Activated CD8-positive, alpha-beta T cell treated with anti-CD3 and anti-CD28 coated beads for 36 hours (primary cell): ENCODE data around the gene ETNK2. TPM values are rescaled to one million over a fixed set of nuclear protein-coding genes. Genes with fewer than 3 reads are reported as not detected.

ENCODE experiments used
- ATAC-seq: fragments of 200-7000 bp; cut with Tn5 transposase; one replicate; pipeline ENCODE4 v1.10.0; 2021; ENCODE audit warnings: mild to moderate bottlenecking, moderate library complexity
- CTCF ChIA-PET: fragments of 350-600 bp; sonication (Branson Sonifier 250); formaldehyde crosslinking; loops from one replicate; lab custom pipeline; 2021; ENCODE audit warnings: antibody characterized with exemption; lab: Charles Lee
- POLR2A ChIA-PET: fragments of 350-600 bp; sonication (Branson Sonifier 250); formaldehyde crosslinking; loops from one replicate; lab custom pipeline; 2021; ENCODE audit warnings: antibody characterized with exemption; lab: Charles Lee
- DNase-seq: peaks from one replicate; pipeline ENCODE4 v3.0.0-alpha.2; 2020
- H3K27ac Mint-ChIP-seq: one replicate; pipeline ENCODE4 v1.8.0; 2021; ENCODE audit warnings: mild to moderate bottlenecking, mixed read lengths
- H3K27me3 Mint-ChIP-seq: one replicate; pipeline ENCODE4 v1.8.0; 2021; ENCODE audit warnings: mixed read lengths
- H3K36me3 Mint-ChIP-seq: one replicate; pipeline ENCODE4 v1.8.0; 2021; ENCODE audit warnings: low read depth, mixed read lengths
- H3K4me1 Mint-ChIP-seq: one replicate; pipeline ENCODE4 v1.8.0; 2021; ENCODE audit warnings: low read depth, mixed read lengths
- H3K4me3 Mint-ChIP-seq: one replicate; pipeline ENCODE4 v1.8.0; 2021; ENCODE audit warnings: mild to moderate bottlenecking, moderate library complexity, mixed read lengths
- H3K9me3 Mint-ChIP-seq: one replicate; pipeline ENCODE4 v1.8.0; 2021; ENCODE audit warnings: mixed read lengths
- intact Hi-C: fragments of 100-400 bp; cut with micrococcal nuclease; formaldehyde crosslinking; loops from one replicate; pipeline ENCODE4 v1.10.0; 2022
- total RNA-seq, 2 experiments: library from RNA; stranded (reverse); gene quantifications; one replicate each; pipeline ENCODE4 v1.2.3, GENCODE V29; 2021
- TF ChIP-seq, protein P1 (sequence below): fragments of 200-600 bp; IDR thresholded peaks from one replicate; pipeline ENCODE4 v1.8.0; 2022; ENCODE audit warnings: antibody characterized with exemption, mild to moderate bottlenecking

The ETNK2 gene
- total RNA-seq, 2 experiments from 2014 or later, result 1.3 to 1.4 TPM

DNA sequence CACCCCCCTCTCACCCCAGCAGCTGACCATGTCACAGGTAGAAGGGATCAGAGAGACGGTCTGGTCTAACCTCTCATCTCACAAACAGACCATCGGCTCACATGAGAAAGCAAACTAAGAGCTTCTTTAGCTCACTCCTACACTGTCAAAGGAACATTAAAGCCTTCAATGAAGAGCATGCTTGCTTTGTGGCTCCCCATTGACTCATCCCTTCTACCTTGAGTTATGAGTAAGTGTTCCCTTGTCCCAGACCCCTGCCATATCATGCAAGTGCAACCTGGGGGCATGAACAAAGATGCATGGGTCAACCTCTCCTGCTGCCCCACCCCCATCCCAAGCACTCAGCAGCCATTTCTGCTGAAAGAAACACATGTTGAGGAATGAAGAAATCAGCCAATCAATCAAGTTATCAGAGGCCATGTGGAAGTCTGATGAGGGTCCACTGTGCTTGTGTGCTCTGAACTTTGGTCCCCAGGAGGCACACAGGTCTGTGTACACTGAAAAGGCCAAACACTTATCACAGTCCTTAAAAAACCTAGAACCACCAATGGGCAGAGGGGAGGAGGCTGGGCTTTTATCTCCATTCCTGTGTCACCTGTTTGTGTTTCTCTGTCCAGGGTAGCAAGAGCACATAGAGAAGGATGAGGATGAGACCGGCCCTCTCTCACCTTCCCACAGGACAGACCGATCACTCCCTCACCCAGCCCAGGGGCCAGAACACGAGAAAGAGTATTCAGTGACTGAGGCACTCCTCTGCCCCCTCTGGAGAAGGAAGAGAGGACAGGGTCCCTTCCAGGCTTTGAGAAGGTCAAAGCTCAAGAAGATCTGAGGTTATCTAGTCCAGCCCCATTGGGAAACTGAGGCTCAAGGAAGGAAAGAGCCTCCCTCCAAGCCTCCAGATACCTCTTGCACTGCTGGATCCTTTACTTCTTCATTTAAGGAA is 9.5 kb downstream of the ETNK2 start:
- H3K27ac Mint-ChIP-seq, result no peak overlapping the region
- POLR2A ChIA-PET, result no interaction called here
- no peaks in the 10 kb centered on the region for H3K27me3 Mint-ChIP-seq
- intact Hi-C loops, result no loop called here
- CTCF ChIA-PET, result interaction anchor here (4.3 to 5.5 kb wide), 2 partner anchors 13 to 14 kb away, joined by 20 to 39 read pairs; no protein-coding TSS in a partner anchor
- no peaks in the 10 kb centered on the region for H3K4me1 Mint-ChIP-seq
- ATAC-seq (peak; percentile 47), DNase-seq (no peak)
- H3K36me3 Mint-ChIP-seq, result no peaks in the 10 kb centered on the region
- H3K4me3 Mint-ChIP-seq, result no peak overlapping the region
- no peaks in the 10 kb centered on the region for H3K9me3 Mint-ChIP-seq
- TF ChIP-seq, protein P1, sequence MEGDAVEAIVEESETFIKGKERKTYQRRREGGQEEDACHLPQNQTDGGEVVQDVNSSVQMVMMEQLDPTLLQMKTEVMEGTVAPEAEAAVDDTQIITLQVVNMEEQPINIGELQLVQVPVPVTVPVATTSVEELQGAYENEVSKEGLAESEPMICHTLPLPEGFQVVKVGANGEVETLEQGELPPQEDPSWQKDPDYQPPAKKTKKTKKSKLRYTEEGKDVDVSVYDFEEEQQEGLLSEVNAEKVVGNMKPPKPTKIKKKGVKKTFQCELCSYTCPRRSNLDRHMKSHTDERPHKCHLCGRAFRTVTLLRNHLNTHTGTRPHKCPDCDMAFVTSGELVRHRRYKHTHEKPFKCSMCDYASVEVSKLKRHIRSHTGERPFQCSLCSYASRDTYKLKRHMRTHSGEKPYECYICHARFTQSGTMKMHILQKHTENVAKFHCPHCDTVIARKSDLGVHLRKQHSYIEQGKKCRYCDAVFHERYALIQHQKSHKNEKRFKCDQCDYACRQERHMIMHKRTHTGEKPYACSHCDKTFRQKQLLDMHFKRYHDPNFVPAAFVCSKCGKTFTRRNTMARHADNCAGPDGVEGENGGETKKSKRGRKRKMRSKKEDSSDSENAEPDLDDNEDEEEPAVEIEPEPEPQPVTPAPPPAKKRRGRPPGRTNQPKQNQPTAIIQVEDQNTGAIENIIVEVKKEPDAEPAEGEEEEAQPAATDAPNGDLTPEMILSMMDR, result no peak

GRCh38 chr1:204141131-204141530 is 10.7 kb downstream of the ETNK2 start:
- CTCF ChIA-PET, result interaction anchor here (0.6 to 5.5 kb wide), 3 partner anchors 12 to 66 kb away, joined by 3 to 39 read pairs (median 4); no protein-coding TSS in a partner anchor
- H3K27ac Mint-ChIP-seq, result no peak overlapping the region
- intact Hi-C loops, result no loop called here
- H3K27me3 Mint-ChIP-seq, result no peaks in the 10 kb centered on the region
- DNase-seq (no peak), ATAC-seq (no peak)
- H3K4me1 Mint-ChIP-seq, result no peaks in the 10 kb centered on the region
- TF ChIP-seq, protein P1, result no peak
- POLR2A ChIA-PET, result no interaction called here
- no peaks in the 10 kb centered on the region for H3K36me3 Mint-ChIP-seq
- H3K4me3 Mint-ChIP-seq, result no peak overlapping the region
- no peaks in the 10 kb centered on the region for H3K9me3 Mint-ChIP-seq

DNA sequence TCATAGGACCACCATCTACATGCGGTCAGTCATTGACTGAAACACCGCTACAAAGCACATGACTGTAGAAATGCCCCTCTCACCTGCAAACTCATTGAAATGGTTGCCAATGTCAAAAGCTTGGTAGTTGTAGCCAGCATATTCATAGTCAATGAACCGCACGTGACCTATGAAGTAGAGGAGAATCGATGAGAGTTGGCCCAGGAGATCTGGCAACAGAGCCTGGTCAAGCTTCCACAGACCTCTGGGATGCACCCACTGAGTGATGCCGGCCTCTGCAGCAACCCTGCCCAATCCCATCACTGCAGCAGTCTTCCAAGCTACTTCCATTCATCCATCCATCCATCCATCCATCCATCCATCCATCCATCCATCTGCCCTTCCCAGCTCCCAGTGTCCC is 11.9 kb downstream of the ETNK2 start:
- POLR2A ChIA-PET, result interaction anchor here (1.0 kb wide), 1 partner anchor 224 kb away, joined by 3 read pairs; no protein-coding TSS in a partner anchor
- CTCF ChIA-PET, result interaction anchor here (2.4 to 5.5 kb wide), 2 partner anchors 11 to 223 kb away, joined by 6 to 39 read pairs; no protein-coding TSS in a partner anchor

DNA sequence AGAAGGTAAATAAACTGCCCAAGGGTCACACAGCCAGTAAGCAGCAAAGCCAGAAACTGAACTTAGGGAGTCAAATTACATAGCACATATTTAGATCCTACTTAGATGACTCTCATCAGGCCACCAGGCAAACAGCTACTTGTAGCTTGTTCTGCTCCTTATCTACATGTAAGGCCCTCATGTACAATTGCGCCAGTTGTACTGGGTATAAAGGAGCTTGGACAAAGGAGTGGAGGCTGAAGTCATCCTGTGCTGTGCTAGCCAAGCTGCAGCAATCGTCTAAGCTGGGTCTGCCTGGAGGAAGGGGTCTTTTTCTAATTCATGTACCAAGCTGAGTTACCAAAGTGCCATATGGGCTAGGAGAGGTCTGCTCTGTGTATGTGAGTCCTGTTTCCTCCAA is 12.8 kb downstream of the ETNK2 start:
- ChIA-PET POLR2A (no interaction called here), CTCF (interaction anchor here (0.7 to 5.5 kb wide), 5 partner anchors 10 to 260 kb away, joined by 3 to 39 read pairs (median 5); no protein-coding TSS in a partner anchor)
- no peak overlapping the region for H3K4me3 Mint-ChIP-seq
- intact Hi-C loops, result no loop called here
- H3K27ac Mint-ChIP-seq, result no peak overlapping the region
- H3K27me3 Mint-ChIP-seq, result no peaks in the 10 kb centered on the region
- H3K4me1 Mint-ChIP-seq, result no peaks in the 10 kb centered on the region
- ATAC-seq (no peak), DNase-seq (no peak)
- H3K36me3 Mint-ChIP-seq, result no peaks in the 10 kb centered on the region
- no peaks in the 10 kb centered on the region for H3K9me3 Mint-ChIP-seq
- TF ChIP-seq, protein P1, result no peak

More for the DNA sequence above, 11.9 kb downstream of the ETNK2 start:
- intact Hi-C loops, result no loop called here
- ATAC-seq, result no peak
- TF ChIP-seq, protein P1, result no peak
- DNase-seq, result no peak
- Mint-ChIP-seq H3K9me3 (no peaks in the 10 kb centered on the region), H3K4me3 (no peak overlapping the region), H3K27me3 (no peaks in the 10 kb centered on the region), H3K4me1 (no peaks in the 10 kb centered on the region), H3K27ac (no peak overlapping the region), H3K36me3 (no peaks in the 10 kb centered on the region)

GRCh38 chr1:204136814-204137213 is 15.0 kb downstream of the ETNK2 start:
- Mint-ChIP-seq H3K4me1 (no peaks in the 10 kb centered on the region), H3K9me3 (no peaks in the 10 kb centered on the region), H3K4me3 (no peak overlapping the region), H3K36me3 (no peaks in the 10 kb centered on the region), H3K27me3 (no peaks in the 10 kb centered on the region), H3K27ac (no peak overlapping the region)
- TF ChIP-seq, protein P1, result no peak
- ATAC-seq (no peak), DNase-seq (no peak)
- ChIA-PET CTCF (interaction anchor here (0.7 to 5.5 kb wide), 4 partner anchors 7 to 1826 kb away, joined by 4 to 39 read pairs (median 5); no protein-coding TSS in a partner anchor), POLR2A (no interaction called here)
- intact Hi-C loops, result no loop called here
